ENCODE measurements around the gene CTNND1.

DNA sequence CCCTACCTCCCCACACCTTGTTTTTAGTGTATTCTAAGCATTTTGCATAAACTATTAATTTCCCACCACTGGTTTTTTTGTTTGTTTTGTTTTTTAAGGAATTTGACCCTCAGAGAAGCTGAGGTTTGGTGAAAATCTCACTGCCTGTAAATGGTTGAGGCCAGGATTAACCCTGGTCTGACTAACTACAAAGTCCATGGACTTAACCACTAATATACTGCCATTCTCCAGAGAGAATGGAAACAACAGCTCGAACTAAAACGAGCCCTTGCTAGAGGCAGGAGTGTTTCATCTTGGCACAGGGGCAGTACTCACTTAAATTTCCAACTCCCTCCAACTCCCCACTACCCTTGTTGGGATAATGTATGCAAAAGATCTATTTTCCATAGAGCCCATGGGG is 3.0 kb downstream of the CTNND1 start:
- TF ChIP-seq, protein P1, sequence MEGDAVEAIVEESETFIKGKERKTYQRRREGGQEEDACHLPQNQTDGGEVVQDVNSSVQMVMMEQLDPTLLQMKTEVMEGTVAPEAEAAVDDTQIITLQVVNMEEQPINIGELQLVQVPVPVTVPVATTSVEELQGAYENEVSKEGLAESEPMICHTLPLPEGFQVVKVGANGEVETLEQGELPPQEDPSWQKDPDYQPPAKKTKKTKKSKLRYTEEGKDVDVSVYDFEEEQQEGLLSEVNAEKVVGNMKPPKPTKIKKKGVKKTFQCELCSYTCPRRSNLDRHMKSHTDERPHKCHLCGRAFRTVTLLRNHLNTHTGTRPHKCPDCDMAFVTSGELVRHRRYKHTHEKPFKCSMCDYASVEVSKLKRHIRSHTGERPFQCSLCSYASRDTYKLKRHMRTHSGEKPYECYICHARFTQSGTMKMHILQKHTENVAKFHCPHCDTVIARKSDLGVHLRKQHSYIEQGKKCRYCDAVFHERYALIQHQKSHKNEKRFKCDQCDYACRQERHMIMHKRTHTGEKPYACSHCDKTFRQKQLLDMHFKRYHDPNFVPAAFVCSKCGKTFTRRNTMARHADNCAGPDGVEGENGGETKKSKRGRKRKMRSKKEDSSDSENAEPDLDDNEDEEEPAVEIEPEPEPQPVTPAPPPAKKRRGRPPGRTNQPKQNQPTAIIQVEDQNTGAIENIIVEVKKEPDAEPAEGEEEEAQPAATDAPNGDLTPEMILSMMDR (IDR thresholded peaks at IDR 0.05), result no peak
- no peak for TF ChIP-seq EP300 (IDR thresholded peaks at IDR 0.05)

Data from gastroesophageal sphincter (tissue), 3 donors.